ENCODE results near the gene SMARCAL1.
A peak's percentile ranks its signal among the peaks of the same experiment; 100 is the strongest.
"Not testable (repeated sequence)": the region's sequence is repeated elsewhere in the genome, so short reads cannot be mapped to it uniquely, and the experiment has no call there.

The SMARCAL1 gene

GRCh38 chr2:216502381-216503158, 90.3 kb downstream of the SMARCAL1 start:
- no peak for DNase-seq (ENCODE audit: low read depth)

- no peak for DNase-seq (ENCODE audit: low read depth)
These were observed 90.9 kb downstream of the SMARCAL1 start for GRCh38 chr2:216503159-216503629.

GRCh38 chr2:216503697-216504375, 91.6 kb downstream of the SMARCAL1 start:
- DNase-seq (ENCODE audit: low read depth) = no peak

- DNase-seq (ENCODE audit: low read depth) = no peak
These were observed 92.1 kb downstream of the SMARCAL1 start for GRCh38 chr2:216504376-216504762.

GRCh38 chr2:216505133-216506106, 93.1 kb downstream of the SMARCAL1 start:
- no peak for DNase-seq (ENCODE audit: low read depth)

- DNase-seq (ENCODE audit: low read depth) = no peak
These were observed 95.2 kb downstream of the SMARCAL1 start for GRCh38 chr2:216507220-216508160.

GRCh38 chr2:216508229-216508628, 95.9 kb downstream of the SMARCAL1 start:
- DNase-seq (ENCODE audit: low read depth) = no peak

- DNase-seq (ENCODE audit: low read depth) = no peak
These were observed 104.6 kb downstream of the SMARCAL1 start for GRCh38 chr2:216516730-216517350.

- no peak for DNase-seq (ENCODE audit: low read depth)
These were observed 105.4 kb downstream of the SMARCAL1 start for GRCh38 chr2:216517447-216518225.

- not testable (repeated sequence) for DNase-seq (ENCODE audit: low read depth)
These were observed 106.4 kb downstream of the SMARCAL1 start for GRCh38 chr2:216518566-216519119.

- DNase-seq (ENCODE audit: low read depth) = peak; percentile 47
These were observed 107.0 kb downstream of the SMARCAL1 start for GRCh38 chr2:216519154-216519762.

GRCh38 chr2:216520112-216520511, 107.8 kb downstream of the SMARCAL1 start:
- DNase-seq (ENCODE audit: low read depth) = no peak

- no peak for DNase-seq (ENCODE audit: low read depth)
These were observed 110.7 kb downstream of the SMARCAL1 start for GRCh38 chr2:216522892-216523502.

GRCh38 chr2:216525972-216526371, 113.7 kb downstream of the SMARCAL1 start:
- no peak for DNase-seq (ENCODE audit: low read depth)

- no peak for DNase-seq (ENCODE audit: low read depth)
These were observed 114.7 kb downstream of the SMARCAL1 start for GRCh38 chr2:216526939-216527338.

- DNase-seq (ENCODE audit: low read depth) = no peak
These were observed 115.3 kb downstream of the SMARCAL1 start for GRCh38 chr2:216527600-216527999.

- no peak for DNase-seq (ENCODE audit: low read depth)
These were observed 120.3 kb downstream of the SMARCAL1 start for GRCh38 chr2:216532562-216532961.
